GM10266 (cell line): ENCODE measurements around the gene CEP68.
"Not testable (repeated sequence)": the region's sequence is repeated elsewhere in the genome, so short reads cannot be mapped to it uniquely, and the experiment has no call there.

Experiments
- DNase-seq: peaks from one replicate; pipeline ENCODE4 v3.0.0; 2012; ENCODE audit errors: extremely low spot score
- CTCF ChIP-seq: IDR thresholded peaks from 2 replicates; pipeline ENCODE4 v1.5.1; 2012; ENCODE audit warnings: mild to moderate bottlenecking, low read depth; ENCODE audit not compliant: control insufficient read depth, insufficient read depth; ENCODE audit errors: missing control alignments

The CEP68 gene

GRCh38 chr2:65019010-65019409, 37.2 kb upstream of the CEP68 start:
- DNase-seq, result no peak
- no peak for TF ChIP-seq CTCF

- no peak for TF ChIP-seq CTCF
- DNase-seq, result no peak
Observed at GRCh38 chr2:65019675-65020195, 36.5 kb upstream of the CEP68 start.

- not testable (repeated sequence) for DNase-seq
Observed at GRCh38 chr2:65020251-65020650, 36.0 kb upstream of the CEP68 start.

- no peak for DNase-seq
- TF ChIP-seq CTCF, result no peak
Observed at GRCh38 chr2:65020943-65021528, 35.2 kb upstream of the CEP68 start.

- no peak for DNase-seq
Observed at GRCh38 chr2:65021709-65022108, 34.5 kb upstream of the CEP68 start.

GRCh38 chr2:65022189-65022588, 34.0 kb upstream of the CEP68 start:
- DNase-seq, result no peak
- TF ChIP-seq CTCF, result no peak

More at GRCh38 chr2:65021709-65022108, 34.5 kb upstream of the CEP68 start:
- TF ChIP-seq CTCF, result no peak

- no peak for DNase-seq
- TF ChIP-seq CTCF, result no peak
Observed at GRCh38 chr2:65023742-65024141, 32.5 kb upstream of the CEP68 start.
